HEK293 (cell line): ENCODE data around the gene SPDYC.

ENCODE experiments used
- CTCF ChIP-seq: fragments of 450-650 bp; formaldehyde crosslinking; IDR thresholded peaks from 2 replicates; pipeline ENCODE4 v1.5.1; 2016; ENCODE audit warnings: missing biosample characterization, missing genetic modification characterization
- ZNF362 ChIP-seq: fragments of 450-650 bp; formaldehyde crosslinking; IDR thresholded peaks from 2 replicates; pipeline ENCODE4 v1.5.1; 2016; ENCODE audit warnings: missing biosample characterization, missing genetic modification characterization
- ZNF639 ChIP-seq: fragments of 450-650 bp; formaldehyde crosslinking; IDR thresholded peaks from 2 replicates; pipeline ENCODE4 v1.5.1; 2016; ENCODE audit warnings: missing biosample characterization, missing genetic modification characterization
- TF ChIP-seq, protein P1 (sequence below): fragments of 450-650 bp; formaldehyde crosslinking; IDR thresholded peaks from 2 replicates; pipeline ENCODE4 v1.5.1; 2016; ENCODE audit warnings: missing biosample characterization, missing genetic modification characterization, low read depth

DNA sequence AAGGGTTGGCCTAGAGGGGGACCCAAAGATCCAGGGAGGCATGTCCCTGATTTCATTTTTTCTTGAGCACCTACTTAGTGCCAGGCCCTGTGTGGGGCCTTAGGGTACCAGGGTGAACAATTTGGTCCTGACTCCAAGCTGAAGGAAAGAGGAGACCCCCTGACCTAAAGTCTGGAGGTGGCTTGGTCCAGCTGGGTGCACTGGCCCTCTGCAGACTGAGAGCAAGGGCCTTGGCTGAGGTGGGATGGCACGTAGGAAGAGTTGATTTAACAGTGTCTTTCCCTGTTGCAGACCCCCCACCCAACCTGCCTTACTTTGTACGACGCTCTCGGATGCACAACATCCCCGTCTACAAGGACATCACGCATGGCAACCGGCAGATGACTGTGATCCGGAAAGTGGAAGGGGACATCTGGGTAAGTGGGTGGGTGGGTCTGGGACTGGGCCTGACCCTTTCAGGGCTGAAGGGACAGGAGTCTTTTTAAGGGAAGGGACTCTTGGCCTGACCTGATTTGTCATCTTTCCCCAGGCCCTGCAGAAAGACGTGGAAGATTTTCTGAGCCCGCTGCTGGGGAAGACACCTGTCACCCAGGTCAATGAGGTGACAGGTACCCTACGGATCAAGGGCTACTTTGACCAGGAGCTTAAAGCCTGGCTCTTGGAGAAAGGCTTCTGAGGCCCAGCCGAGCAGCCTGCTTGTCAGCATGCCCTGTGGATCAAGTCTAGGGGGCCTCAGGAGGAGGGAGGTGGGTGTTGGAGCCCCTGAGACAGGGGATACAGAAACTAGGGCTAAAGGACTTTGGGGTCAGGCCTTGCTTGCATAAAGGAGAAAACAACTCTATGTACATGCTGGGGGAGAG, 44.6 kb upstream of the SPDYC start:
- no peak for TF ChIP-seq ZNF639 (tag by site-specific recombination)
- no peak for TF ChIP-seq CTCF (tag by site-specific recombination)
- TF ChIP-seq, protein P1, sequence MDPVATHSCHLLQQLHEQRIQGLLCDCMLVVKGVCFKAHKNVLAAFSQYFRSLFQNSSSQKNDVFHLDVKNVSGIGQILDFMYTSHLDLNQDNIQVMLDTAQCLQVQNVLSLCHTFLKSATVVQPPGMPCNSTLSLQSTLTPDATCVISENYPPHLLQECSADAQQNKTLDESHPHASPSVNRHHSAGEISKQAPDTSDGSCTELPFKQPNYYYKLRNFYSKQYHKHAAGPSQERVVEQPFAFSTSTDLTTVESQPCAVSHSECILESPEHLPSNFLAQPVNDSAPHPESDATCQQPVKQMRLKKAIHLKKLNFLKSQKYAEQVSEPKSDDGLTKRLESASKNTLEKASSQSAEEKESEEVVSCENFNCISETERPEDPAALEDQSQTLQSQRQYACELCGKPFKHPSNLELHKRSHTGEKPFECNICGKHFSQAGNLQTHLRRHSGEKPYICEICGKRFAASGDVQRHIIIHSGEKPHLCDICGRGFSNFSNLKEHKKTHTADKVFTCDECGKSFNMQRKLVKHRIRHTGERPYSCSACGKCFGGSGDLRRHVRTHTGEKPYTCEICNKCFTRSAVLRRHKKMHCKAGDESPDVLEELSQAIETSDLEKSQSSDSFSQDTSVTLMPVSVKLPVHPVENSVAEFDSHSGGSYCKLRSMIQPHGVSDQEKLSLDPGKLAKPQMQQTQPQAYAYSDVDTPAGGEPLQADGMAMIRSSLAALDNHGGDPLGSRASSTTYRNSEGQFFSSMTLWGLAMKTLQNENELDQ (tag by site-specific recombination), result no peak
- no peak for TF ChIP-seq ZNF362 (tag by site-specific recombination)
